ENCODE data around the gene AJAP1. TPM values are rescaled to one million over a fixed set of nuclear protein-coding genes. Genes with fewer than 3 reads are reported as not detected.

AJAP1 gene
- total RNA-seq, 4 donors from 2014 or later, result 0.12 to 0.81 (median 0.32) TPM

DNA sequence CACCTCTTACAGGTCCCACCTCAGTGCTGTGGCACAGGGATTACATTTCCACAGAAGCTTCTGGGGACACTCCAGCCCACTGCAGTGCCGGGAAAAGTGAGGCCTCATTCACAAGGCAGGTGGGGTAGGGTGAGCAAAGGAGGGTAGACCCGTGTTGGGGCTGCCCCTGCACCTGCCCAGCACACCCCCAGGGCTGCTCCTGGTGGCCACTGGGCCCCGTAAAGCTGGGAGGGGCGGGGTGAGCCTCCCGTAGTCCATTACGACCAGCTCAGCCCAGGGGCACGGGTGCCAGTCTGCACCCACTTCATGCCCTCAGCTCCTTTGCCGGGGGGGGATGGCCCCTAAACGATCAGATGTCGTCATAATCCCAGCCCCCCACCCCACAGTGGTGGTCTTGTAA lies 39.5 kb downstream of the AJAP1 start:
- Histone ChIP-seq H3K4me3 (no peak overlapping the region), H3K9me3 (peaks cover 0 to 11% (median 0%) of the 10 kb centered on the region in 3 donors), H3K27ac (no peak overlapping the region), H3K36me3 (no peaks in the 10 kb centered on the region), H3K4me1 (no peaks in the 10 kb centered on the region), H3K27me3 (peaks cover 52% of the 10 kb centered on the region)
- WGBS, 2 donors (ENCODE audit: low coverage in 1 of 2), result no CpG with 5 or more reads among the region's 10 CpGs
- ATAC-seq, result no peak
- TF ChIP-seq, protein P1, sequence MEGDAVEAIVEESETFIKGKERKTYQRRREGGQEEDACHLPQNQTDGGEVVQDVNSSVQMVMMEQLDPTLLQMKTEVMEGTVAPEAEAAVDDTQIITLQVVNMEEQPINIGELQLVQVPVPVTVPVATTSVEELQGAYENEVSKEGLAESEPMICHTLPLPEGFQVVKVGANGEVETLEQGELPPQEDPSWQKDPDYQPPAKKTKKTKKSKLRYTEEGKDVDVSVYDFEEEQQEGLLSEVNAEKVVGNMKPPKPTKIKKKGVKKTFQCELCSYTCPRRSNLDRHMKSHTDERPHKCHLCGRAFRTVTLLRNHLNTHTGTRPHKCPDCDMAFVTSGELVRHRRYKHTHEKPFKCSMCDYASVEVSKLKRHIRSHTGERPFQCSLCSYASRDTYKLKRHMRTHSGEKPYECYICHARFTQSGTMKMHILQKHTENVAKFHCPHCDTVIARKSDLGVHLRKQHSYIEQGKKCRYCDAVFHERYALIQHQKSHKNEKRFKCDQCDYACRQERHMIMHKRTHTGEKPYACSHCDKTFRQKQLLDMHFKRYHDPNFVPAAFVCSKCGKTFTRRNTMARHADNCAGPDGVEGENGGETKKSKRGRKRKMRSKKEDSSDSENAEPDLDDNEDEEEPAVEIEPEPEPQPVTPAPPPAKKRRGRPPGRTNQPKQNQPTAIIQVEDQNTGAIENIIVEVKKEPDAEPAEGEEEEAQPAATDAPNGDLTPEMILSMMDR (IDR thresholded peaks at IDR 0.05), result no peak
- TF ChIP-seq POLR2AphosphoS5 (IDR thresholded peaks at IDR 0.05) (no peak), POLR2A (IDR thresholded peaks at IDR 0.05) (no peak), EP300 (IDR thresholded peaks at IDR 0.05) (no peak)

DNA sequence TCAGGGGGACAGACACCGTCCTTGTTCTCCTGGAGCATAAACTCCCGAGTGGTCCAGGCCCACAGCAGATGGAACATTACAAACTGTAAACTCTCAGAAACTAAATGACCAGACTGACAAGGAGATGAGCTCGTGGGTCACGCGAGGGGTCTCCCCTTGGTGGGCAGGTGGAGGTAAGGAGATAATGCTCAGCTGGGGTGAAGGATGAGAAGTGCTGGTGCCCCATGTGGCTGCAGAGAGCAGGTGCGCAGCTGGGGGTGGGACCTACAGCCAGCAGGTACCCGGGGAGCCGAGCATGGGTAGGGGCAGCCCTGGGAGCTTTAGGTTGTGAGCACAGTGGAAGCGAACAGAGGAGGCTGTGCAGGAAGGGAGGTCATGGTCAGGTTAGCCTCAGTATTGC lies 40.1 kb downstream of the AJAP1 start:
- Histone ChIP-seq H3K9me3 (peaks cover 0 to 11% (median 0%) of the 10 kb centered on the region in 3 donors), H3K36me3 (no peaks in the 10 kb centered on the region), H3K27me3 (peaks cover 46% of the 10 kb centered on the region), H3K27ac (no peak overlapping the region), H3K4me3 (no peak overlapping the region), H3K4me1 (no peaks in the 10 kb centered on the region)
- WGBS, 2 donors (ENCODE audit: low coverage in 1 of 2), result 57 to 65% methylated on average over 2 to 4 of the region's 9 CpGs
- TF ChIP-seq POLR2AphosphoS5 (IDR thresholded peaks at IDR 0.05) (no peak), EP300 (IDR thresholded peaks at IDR 0.05) (no peak), POLR2A (IDR thresholded peaks at IDR 0.05) (no peak)
- TF ChIP-seq, protein P1 (IDR thresholded peaks at IDR 0.05), result no peak
- no peak for ATAC-seq

DNA sequence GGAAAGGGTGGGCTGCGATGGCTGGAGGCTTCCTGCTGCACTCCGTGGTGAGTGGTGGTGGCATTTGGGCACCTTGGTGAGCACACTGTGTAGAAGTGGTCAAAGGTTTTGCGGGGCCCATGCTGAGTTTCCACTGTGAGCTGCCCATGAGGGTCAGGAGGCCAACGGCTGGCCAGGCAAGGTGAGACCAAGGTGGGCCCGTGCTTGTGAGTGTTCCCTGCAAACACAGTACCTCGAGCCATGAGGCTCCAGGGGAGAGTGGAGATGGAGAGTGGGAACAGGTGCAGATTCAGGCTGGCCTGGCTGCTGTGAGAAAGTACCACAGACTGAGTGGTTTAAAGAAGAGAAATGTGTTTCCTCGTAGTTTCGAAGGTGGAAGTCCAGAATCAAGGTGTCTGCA lies 40.8 kb downstream of the AJAP1 start:
- H3K4me1 ChIP-seq, result no peaks in the 10 kb centered on the region
- 90% methylated on average over 2 of the region's 8 CpGs for WGBS, 2 donors (ENCODE audit: low coverage in 1 of 2)
- no peak for TF ChIP-seq EP300 (IDR thresholded peaks at IDR 0.05)
- TF ChIP-seq POLR2AphosphoS5 (IDR thresholded peaks at IDR 0.05), result no peak
- TF ChIP-seq, protein P1 (IDR thresholded peaks at IDR 0.05), result no peak
- TF ChIP-seq POLR2A (IDR thresholded peaks at IDR 0.05), result no peak
- ATAC-seq, result no peak
- H3K27me3 ChIP-seq, result peaks cover 44% of the 10 kb centered on the region
- H3K9me3 ChIP-seq, result peaks cover 0 to 11% (median 0%) of the 10 kb centered on the region in 3 donors
- no peaks in the 10 kb centered on the region for H3K36me3 ChIP-seq
- H3K4me3 ChIP-seq, result no peak overlapping the region
- no peak overlapping the region for H3K27ac ChIP-seq

DNA sequence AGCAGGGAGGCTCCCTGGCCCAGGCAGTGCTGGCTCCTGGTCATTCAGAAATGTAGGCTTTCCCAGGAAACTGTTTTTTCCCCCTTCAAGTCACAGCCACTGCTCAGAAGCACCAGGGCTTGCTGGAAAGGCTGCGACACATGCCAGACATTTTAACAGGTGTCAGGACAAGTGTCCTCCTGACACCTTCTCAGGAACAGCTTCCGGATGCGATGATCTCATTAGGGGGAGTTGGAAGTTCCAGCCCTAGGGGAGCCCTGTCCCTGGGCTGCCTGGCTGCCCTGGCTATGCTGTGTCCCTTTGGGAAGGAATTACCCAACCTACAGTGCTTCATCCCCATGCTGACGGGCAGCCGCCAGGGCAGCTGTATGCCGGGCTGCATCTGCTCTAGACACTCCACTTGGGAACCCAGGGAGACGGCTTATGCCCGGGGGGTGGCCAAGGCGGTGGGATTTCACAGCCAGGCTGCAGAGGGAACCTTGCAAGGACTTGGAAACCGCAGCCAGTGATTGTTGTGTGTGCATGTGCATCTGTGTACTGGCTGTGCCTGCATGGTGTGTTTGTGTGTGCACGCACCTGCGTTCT lies 41.8 kb downstream of the AJAP1 start:
- TF ChIP-seq POLR2AphosphoS5 (IDR thresholded peaks at IDR 0.05) (no peak), POLR2A (IDR thresholded peaks at IDR 0.05) (no peak), EP300 (IDR thresholded peaks at IDR 0.05) (no peak)
- TF ChIP-seq, protein P1 (IDR thresholded peaks at IDR 0.05), result no peak
- H3K27me3 ChIP-seq, result peaks cover 53% of the 10 kb centered on the region
- H3K36me3 ChIP-seq, result no peaks in the 10 kb centered on the region
- ATAC-seq, result no peak
- H3K27ac ChIP-seq, result no peak overlapping the region
- H3K4me1 ChIP-seq, result no peaks in the 10 kb centered on the region
- peaks cover 0 to 11% (median 0%) of the 10 kb centered on the region in 3 donors for H3K9me3 ChIP-seq
- WGBS, 2 donors (ENCODE audit: low coverage in 1 of 2), result 83% methylated on average over 1 of the region's 12 CpGs; no CpG with 5 or more reads in 1 of the 2 donors
- no peak overlapping the region for H3K4me3 ChIP-seq

DNA sequence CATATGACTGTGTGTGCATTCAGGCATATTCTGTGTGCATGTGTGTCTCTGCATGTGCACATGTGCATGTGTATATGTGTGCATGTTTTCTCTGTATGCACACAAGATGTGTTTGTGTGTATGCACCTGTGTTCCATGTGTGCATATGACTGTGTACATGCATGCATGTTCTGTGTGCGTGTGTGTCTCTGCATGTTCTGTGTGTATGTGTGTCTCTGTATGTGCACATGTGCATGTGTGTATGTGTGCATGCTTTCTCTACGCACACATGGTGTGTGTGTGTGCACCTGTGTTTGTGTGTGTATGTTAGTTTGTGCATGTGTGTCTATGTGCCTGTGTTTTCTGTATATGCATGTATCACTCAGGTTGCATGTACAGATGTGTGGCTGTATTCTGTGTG lies 42.3 kb downstream of the AJAP1 start:
- WGBS, 2 donors (ENCODE audit: low coverage in 1 of 2), result 88% methylated on average over 1 of the region's 2 CpGs; no CpG with 5 or more reads in 1 of the 2 donors
- H3K4me1 ChIP-seq, result no peaks in the 10 kb centered on the region
- H3K9me3 ChIP-seq, result peaks cover 0 to 11% (median 0%) of the 10 kb centered on the region in 3 donors
- no peak for ATAC-seq
- H3K4me3 ChIP-seq, result no peak overlapping the region
- no peak overlapping the region for H3K27ac ChIP-seq
- H3K36me3 ChIP-seq, result no peaks in the 10 kb centered on the region
- no peak for TF ChIP-seq EP300 (IDR thresholded peaks at IDR 0.05)
- TF ChIP-seq POLR2A (IDR thresholded peaks at IDR 0.05), result no peak
- TF ChIP-seq POLR2AphosphoS5 (IDR thresholded peaks at IDR 0.05), result no peak
- TF ChIP-seq, protein P1 (IDR thresholded peaks at IDR 0.05), result no peak
- peaks cover 58% of the 10 kb centered on the region for H3K27me3 ChIP-seq
